CD8-positive, alpha-beta memory T cell (primary cell): Measurements from ENCODE around the gene GRID2. TPM values are rescaled to one million over a fixed set of nuclear protein-coding genes. Genes with fewer than 3 reads are reported as not detected.
"Not testable (repeated sequence)": the region's sequence is repeated elsewhere in the genome, so short reads cannot be mapped to it uniquely, and the experiment has no call there.

Source experiments
- CTCF ChIA-PET: fragments of 350-600 bp; sonication (Branson Sonifier 250); formaldehyde crosslinking; loops from one replicate; lab custom pipeline; 2021; ENCODE audit warnings: antibody characterized with exemption; lab: Charles Lee
- POLR2A ChIA-PET: fragments of 350-600 bp; sonication (Branson Sonifier 250); formaldehyde crosslinking; loops from one replicate; lab custom pipeline; 2021; ENCODE audit warnings: antibody characterized with exemption; lab: Charles Lee
- DNase-seq, 5 donors: peaks; one replicate each; pipeline versions ENCODE4 v3.0.0 to v3.0.0-alpha.2; 2020 to 2022; ENCODE audit warnings: mixed read lengths in 1 of 5
- H3K27ac ChIP-seq: one replicate; pipeline ENCODE4 v1.7.0; 2013; ENCODE audit warnings: low read depth, mild to moderate bottlenecking, low read length, moderate library complexity
- H3K27me3 ChIP-seq: 2 replicates; pipeline ENCODE4 v1.7.0; 2013; ENCODE audit warnings: low read length, mild to moderate bottlenecking; ENCODE audit not compliant: insufficient read depth, poor library complexity, severe bottlenecking
- H3K36me3 ChIP-seq: 2 replicates; pipeline ENCODE4 v1.7.0; 2013; ENCODE audit warnings: mild to moderate bottlenecking, low read length, moderate library complexity; ENCODE audit not compliant: insufficient read depth
- H3K4me1 ChIP-seq: 2 replicates; pipeline ENCODE4 v1.7.0; 2013; ENCODE audit warnings: mild to moderate bottlenecking, low read length, moderate library complexity; ENCODE audit not compliant: insufficient read depth
- H3K4me3 ChIP-seq: 2 replicates; pipeline ENCODE4 v1.7.0; 2013; ENCODE audit warnings: mild to moderate bottlenecking, low read length
- H3K9me3 ChIP-seq: 2 replicates; pipeline ENCODE4 v1.7.0; 2013; ENCODE audit warnings: mild to moderate bottlenecking, low read length
- H3K27ac Mint-ChIP-seq, 8 donors: one replicate each; pipeline ENCODE4 v1.8.0; 2020 to 2021; ENCODE audit warnings: mixed read lengths in 8 of 8, mild to moderate bottlenecking in 6 of 8, inconsistent platforms in 3 of 8, moderate library complexity in 3 of 8
- H3K27me3 Mint-ChIP-seq, 2 donors: one replicate each; pipeline ENCODE4 v1.8.0; 2020 to 2021; ENCODE audit warnings: mixed read lengths in 2 of 2, mild to moderate bottlenecking in 1 of 2, moderate library complexity in 1 of 2
- H3K36me3 Mint-ChIP-seq, 3 donors: one replicate each; pipeline ENCODE4 v1.8.0; 2020 to 2021; ENCODE audit warnings: mixed read lengths in 3 of 3, inconsistent platforms in 1 of 3, mild to moderate bottlenecking in 1 of 3
- H3K4me1 Mint-ChIP-seq, 3 donors: one replicate each; pipeline ENCODE4 v1.8.0; 2020 to 2021; ENCODE audit warnings: mixed read lengths in 3 of 3, inconsistent platforms in 1 of 3, mild to moderate bottlenecking in 1 of 3
- H3K4me3 Mint-ChIP-seq, 7 donors: one replicate each; pipeline ENCODE4 v1.8.0; 2020 to 2021; ENCODE audit warnings: mixed read lengths in 7 of 7, mild to moderate bottlenecking in 6 of 7, moderate library complexity in 4 of 7, inconsistent platforms in 2 of 7
- H3K9me3 Mint-ChIP-seq, 5 donors: one replicate each; pipeline ENCODE4 v1.8.0; 2020 to 2022; ENCODE audit warnings: mixed read lengths in 5 of 5, mild to moderate bottlenecking in 3 of 5, moderate library complexity in 2 of 5, inconsistent platforms in 1 of 5
- polyA plus RNA-seq: library from polyadenylated mRNA; unstranded; fragments of 300-500 nt; fragmentation: Illumina TruSeq; gene quantifications from one replicate; pipeline ENCODE4 v1.2.3, GENCODE V29; 2021
- total RNA-seq, 2 experiments: library from RNA; stranded (reverse); gene quantifications; one replicate each; pipeline ENCODE4 v1.2.3, GENCODE V29; 2021

Gene GRID2
- total and polyA plus RNA-seq, 3 experiments from 2014 or later = not detected

DNA sequence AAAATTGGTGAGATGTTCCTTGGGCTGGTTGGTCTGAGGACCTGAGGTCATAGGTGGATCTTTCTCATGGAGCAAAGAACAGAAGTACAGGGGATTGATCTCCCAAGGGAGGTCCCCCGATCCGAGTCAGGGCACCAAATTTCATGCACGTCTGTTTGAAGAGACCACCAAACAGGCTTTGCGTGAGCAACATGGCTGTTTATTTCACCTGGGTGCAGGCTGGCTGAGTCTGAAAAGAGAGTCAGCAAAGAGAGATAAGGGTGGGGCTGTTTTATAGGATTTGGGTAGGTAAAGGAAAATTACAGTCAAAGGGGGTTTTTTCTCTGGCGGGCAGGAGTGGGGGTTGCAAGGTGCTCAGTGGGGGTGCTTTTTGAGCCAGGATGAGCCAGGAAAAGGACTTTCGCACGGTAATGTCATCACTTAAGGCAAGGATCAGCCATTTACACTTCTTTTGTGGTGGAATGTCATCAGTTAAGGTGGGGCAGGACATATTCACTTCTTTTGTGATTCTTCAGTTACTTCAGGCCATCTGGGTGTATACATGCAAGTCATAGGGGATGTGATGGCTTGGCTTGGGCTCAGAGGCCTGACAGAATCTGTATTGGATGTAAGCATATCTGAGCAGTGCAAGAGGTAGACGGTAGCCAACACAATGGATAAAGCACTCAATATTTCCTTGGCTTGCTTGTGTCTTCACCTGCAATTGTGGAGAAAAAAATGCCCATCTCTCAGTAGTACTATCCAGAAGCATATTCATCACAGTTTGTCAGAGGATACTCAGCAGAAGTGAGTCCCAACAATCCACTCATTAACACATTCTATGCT, 26.5 kb upstream of the GRID2 start:
- not testable (repeated sequence) for H3K27me3 ChIP-seq

DNA sequence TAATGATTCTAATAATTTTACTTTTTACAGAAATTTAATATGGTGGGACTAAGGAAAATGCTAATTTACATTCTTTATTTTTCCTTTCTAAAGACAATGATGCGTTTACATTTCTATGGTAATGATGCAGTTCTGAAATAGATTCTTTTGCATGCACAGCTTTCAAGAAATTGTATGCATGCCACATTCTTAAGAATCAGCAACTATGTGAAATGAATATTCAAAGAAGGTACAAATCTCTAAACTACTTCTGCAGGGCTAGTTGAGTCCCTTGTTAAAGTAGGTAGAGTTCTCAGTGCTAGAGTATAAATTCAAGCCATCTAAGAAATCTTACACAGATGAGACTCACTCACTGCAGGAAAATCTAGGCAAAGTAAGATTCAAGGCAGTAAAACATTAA, 24.5 kb upstream of the GRID2 start:
- H3K4me3 ChIP-seq = no peak overlapping the region
- H3K27ac ChIP-seq = no peak overlapping the region
- no peaks in the 10 kb centered on the region for H3K9me3 ChIP-seq
- Mint-ChIP-seq H3K4me1 (no peaks in the 10 kb centered on the region), H3K27ac (no peak overlapping the region), H3K36me3 (no peaks in the 10 kb centered on the region), H3K4me3 (no peak overlapping the region), H3K27me3 (no peaks in the 10 kb centered on the region), H3K9me3 (peaks cover 0 to 12% (median 3%) of the 10 kb centered on the region in 5 donors)
- DNase-seq = no peak
- CTCF ChIA-PET = no interaction called here
- H3K36me3 ChIP-seq = no peaks in the 10 kb centered on the region
- H3K27me3 ChIP-seq = no peaks in the 10 kb centered on the region
- POLR2A ChIA-PET = no interaction called here
- no peaks in the 10 kb centered on the region for H3K4me1 ChIP-seq

More for the DNA sequence above, 26.5 kb upstream of the GRID2 start:
- H3K27me3 Mint-ChIP-seq, H3K27ac Mint-ChIP-seq, H3K4me3 ChIP-seq, POLR2A ChIA-PET, H3K36me3 ChIP-seq, H3K4me3 Mint-ChIP-seq, H3K4me1 ChIP-seq, H3K27ac ChIP-seq, DNase-seq, H3K4me1 Mint-ChIP-seq, CTCF ChIA-PET, H3K36me3 Mint-ChIP-seq, H3K9me3 Mint-ChIP-seq, H3K9me3 ChIP-seq: not testable (repeated sequence)

DNA sequence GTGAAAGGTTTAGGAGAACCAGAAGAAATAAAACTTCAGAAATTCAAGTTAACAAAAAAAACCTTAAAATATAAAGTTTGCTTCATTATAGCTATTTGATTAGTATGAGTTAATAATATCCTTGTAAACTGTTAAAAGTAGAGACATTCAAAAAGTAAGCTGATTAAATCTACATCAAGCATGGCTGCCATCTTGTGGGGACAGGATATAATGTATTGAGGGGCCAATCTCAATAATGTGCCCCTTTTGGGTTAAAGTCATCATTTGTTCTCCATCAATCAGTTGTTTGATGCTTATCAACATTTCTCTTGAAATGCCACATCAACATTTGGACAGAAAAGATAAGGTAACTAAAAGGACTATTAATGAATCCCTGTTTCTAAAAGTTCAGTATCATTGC, 4.6 kb upstream of the GRID2 start:
- no peaks in the 10 kb centered on the region for H3K27me3 ChIP-seq
- H3K4me1 ChIP-seq = no peaks in the 10 kb centered on the region
- H3K4me3 ChIP-seq = no peak overlapping the region
- H3K9me3 ChIP-seq = no peaks in the 10 kb centered on the region
- Mint-ChIP-seq H3K4me3 (no peak overlapping the region), H3K27me3 (peaks cover 0 to 2% of the 10 kb centered on the region in 2 donors), H3K36me3 (no peaks in the 10 kb centered on the region), H3K4me1 (no peaks in the 10 kb centered on the region), H3K27ac (no peak overlapping the region), H3K9me3 (peaks cover 0 to 10% (median 2%) of the 10 kb centered on the region in 5 donors)
- CTCF ChIA-PET = no interaction called here
- H3K27ac ChIP-seq = no peak overlapping the region
- POLR2A ChIA-PET = no interaction called here
- no peaks in the 10 kb centered on the region for H3K36me3 ChIP-seq
- DNase-seq = no peak

DNA sequence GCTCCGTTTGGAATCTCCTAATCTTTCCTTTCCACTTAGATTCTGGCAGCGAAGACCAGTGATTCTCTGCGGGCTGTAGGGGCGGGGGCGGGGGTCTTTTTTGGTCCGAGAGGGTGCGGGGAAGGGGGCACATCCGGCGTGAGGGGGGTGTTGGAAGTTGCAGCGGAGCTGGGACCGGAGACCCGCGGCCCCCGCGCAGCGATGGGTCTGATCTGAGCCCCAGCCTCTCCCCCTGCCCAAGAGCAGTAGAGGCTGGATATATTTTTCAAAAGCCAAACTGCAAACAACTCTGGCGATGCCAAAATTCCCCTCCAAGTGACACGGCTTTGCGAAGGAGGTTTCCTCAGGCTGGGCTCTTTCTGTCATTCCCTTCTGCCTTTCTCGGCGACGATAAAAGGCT, 355 bp downstream of the GRID2 start:
- Mint-ChIP-seq H3K27ac (no peak overlapping the region), H3K36me3 (no peaks in the 10 kb centered on the region), H3K27me3 (peaks cover 9 to 21% of the 10 kb centered on the region in 2 donors), H3K4me3 (no peak overlapping the region), H3K4me1 (no peaks in the 10 kb centered on the region), H3K9me3 (peaks cover 0 to 13% (median 5%) of the 10 kb centered on the region in 5 donors)
- H3K9me3 ChIP-seq = no peaks in the 10 kb centered on the region
- ChIA-PET POLR2A (no interaction called here), CTCF (no interaction called here)
- H3K4me1 ChIP-seq = no peaks in the 10 kb centered on the region
- H3K4me3 ChIP-seq = no peak overlapping the region
- H3K27me3 ChIP-seq = no peaks in the 10 kb centered on the region
- no peak for DNase-seq
- no peaks in the 10 kb centered on the region for H3K36me3 ChIP-seq
- H3K27ac ChIP-seq = no peak overlapping the region

DNA sequence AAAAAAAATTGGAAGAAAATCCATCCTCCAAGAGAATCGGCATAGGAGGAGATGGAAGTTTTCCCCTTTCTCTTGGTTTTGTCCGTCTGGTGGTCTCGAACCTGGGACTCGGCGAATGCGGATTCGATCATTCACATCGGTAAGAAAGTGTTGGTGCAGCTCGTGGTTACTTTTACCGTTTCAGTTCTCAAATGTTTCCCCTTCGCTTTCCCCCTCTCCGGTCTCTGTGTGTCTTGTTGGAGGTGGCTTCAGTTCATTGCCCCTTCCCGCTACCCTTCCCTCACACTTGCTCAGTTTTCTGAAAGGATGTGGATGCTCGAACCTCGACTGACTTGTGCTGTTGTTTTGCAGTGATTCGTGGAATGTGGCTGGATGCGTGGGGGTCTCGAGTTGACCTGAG, 840 bp downstream of the GRID2 start:
- Histone ChIP-seq H3K36me3 (no peaks in the 10 kb centered on the region), H3K4me1 (no peaks in the 10 kb centered on the region), H3K9me3 (no peaks in the 10 kb centered on the region), H3K27me3 (no peaks in the 10 kb centered on the region), H3K27ac (no peak overlapping the region), H3K4me3 (no peak overlapping the region)
- DNase-seq = no peak
- Mint-ChIP-seq H3K4me3 (no peak overlapping the region), H3K36me3 (no peaks in the 10 kb centered on the region), H3K27ac (no peak overlapping the region), H3K4me1 (no peaks in the 10 kb centered on the region), H3K9me3 (peaks cover 0 to 13% (median 5%) of the 10 kb centered on the region in 5 donors), H3K27me3 (peaks cover 9 to 21% of the 10 kb centered on the region in 2 donors)
- POLR2A ChIA-PET = no interaction called here
- CTCF ChIA-PET = no interaction called here

DNA sequence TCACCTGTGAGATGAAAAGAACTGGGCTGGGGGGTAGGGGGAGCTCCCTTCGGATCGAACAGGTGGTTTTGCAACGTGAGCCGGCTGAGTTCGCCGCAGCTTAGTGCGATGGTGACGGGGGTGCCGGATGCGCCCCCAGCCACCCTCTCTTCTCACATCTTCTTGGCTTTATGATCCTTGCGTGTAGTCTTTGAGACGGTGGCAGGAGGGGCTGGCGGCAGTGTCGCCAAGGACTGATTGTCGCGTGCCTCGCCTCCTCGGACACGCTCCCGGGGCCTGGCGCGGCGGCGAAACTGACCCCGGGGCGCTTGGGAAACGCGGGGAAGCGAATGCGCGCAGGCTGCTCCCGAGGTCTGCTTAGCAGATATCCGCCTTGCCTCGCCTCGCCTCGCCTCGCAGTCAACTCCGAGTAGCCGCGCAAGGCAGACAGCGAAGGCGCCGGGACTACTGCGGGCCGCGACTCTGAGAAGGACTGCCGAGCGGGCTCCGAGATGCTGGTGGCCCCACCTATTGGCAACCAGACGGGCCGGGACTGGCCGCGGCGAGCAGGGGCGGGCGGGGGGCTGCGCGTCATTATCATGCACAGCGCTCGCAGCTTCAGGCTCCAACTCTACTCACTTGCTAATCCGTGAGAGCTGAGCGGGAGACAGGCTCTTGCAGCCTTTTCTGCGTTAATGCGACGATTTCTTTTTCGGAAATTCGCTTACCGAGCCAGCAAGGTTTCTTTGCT, 1.5 kb downstream of the GRID2 start:
- Mint-ChIP-seq H3K27me3 (peaks cover 9 to 21% of the 10 kb centered on the region in 2 donors), H3K4me1 (no peaks in the 10 kb centered on the region), H3K27ac (no peak overlapping the region), H3K36me3 (no peaks in the 10 kb centered on the region), H3K9me3 (peaks cover 0 to 13% (median 5%) of the 10 kb centered on the region in 5 donors), H3K4me3 (no peak overlapping the region)
- H3K36me3 ChIP-seq = no peaks in the 10 kb centered on the region
- CTCF ChIA-PET = no interaction called here
- H3K9me3 ChIP-seq = no peaks in the 10 kb centered on the region
- no peak overlapping the region for H3K27ac ChIP-seq
- no peak overlapping the region for H3K4me3 ChIP-seq
- DNase-seq = no peak
- H3K27me3 ChIP-seq = no peaks in the 10 kb centered on the region
- POLR2A ChIA-PET = no interaction called here
- H3K4me1 ChIP-seq = no peaks in the 10 kb centered on the region

DNA sequence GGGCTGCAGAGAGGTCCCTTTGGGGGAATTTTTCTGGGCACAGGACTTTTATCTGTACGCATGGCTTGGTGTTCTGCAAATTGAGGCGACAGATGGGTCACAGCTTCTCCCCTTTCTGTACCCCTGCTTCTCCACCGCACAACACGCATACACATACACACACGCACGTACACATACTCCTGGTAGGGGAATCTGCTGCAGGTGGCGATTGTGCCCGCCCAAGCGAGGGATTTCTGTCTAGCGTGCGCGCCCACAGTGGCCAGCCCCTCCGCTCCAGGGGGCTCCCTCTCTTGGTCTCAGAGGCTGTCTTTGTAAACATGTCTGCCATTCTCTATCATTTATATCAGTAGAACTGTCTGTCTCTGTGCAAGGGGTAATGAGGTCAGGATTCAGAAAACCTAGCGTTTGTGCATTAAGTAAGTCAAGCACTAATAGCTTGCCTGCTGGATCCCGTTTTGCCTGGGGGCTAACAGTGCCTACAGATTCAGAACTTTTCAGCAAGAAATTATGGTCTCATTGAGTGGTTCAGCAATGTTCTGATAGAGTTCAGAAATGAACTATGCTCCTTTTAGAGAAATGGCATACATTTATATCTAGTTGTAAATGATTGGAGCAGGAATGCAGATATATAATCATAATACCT, 2.2 kb downstream of the GRID2 start:
- CTCF ChIA-PET = no interaction called here
- H3K36me3 ChIP-seq = no peaks in the 10 kb centered on the region
- no peak overlapping the region for H3K4me3 ChIP-seq
- no peak for DNase-seq
- no peaks in the 10 kb centered on the region for H3K27me3 ChIP-seq
- H3K36me3 Mint-ChIP-seq = no peaks in the 10 kb centered on the region
- POLR2A ChIA-PET = no interaction called here
- H3K4me3 Mint-ChIP-seq = no peak overlapping the region
- no peak overlapping the region for H3K27ac Mint-ChIP-seq
- H3K4me1 ChIP-seq = no peaks in the 10 kb centered on the region
- H3K27me3 Mint-ChIP-seq = peaks cover 9 to 21% of the 10 kb centered on the region in 2 donors
- no peak overlapping the region for H3K27ac ChIP-seq
- no peaks in the 10 kb centered on the region for H3K9me3 ChIP-seq
- no peaks in the 10 kb centered on the region for H3K4me1 Mint-ChIP-seq
- peaks cover 0 to 13% (median 5%) of the 10 kb centered on the region in 5 donors for H3K9me3 Mint-ChIP-seq

DNA sequence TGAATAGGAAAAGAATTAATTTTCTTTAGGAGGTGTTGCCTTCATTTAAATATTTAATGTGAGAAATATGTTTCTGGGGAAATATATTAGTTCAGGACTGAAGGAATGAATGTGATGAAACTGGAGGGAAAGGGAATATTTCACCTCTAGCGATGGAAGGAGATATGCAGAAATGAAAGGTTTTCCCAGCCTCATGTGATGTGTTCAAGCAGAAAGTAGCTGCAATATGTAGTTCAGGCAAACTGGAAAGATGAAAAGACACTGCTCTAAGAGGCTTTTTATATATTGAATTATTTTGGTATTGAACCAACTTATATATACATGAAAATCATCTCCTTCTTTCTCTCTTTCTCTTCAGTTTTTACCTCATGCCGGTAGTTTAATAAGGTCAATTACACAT, 3.4 kb downstream of the GRID2 start:
- H3K27me3 Mint-ChIP-seq = peaks cover 9 to 21% of the 10 kb centered on the region in 2 donors
- no peaks in the 10 kb centered on the region for H3K4me1 ChIP-seq
- H3K27ac ChIP-seq = no peak overlapping the region
- no peaks in the 10 kb centered on the region for H3K27me3 ChIP-seq
- H3K4me1 Mint-ChIP-seq = no peaks in the 10 kb centered on the region
- no peak overlapping the region for H3K4me3 Mint-ChIP-seq
- no peaks in the 10 kb centered on the region for H3K36me3 ChIP-seq
- peaks cover 0 to 15% (median 3%) of the 10 kb centered on the region in 5 donors for H3K9me3 Mint-ChIP-seq
- ChIA-PET POLR2A (no interaction called here), CTCF (no interaction called here)
- no peak for DNase-seq
- no peaks in the 10 kb centered on the region for H3K9me3 ChIP-seq
- no peak overlapping the region for H3K4me3 ChIP-seq
- H3K36me3 Mint-ChIP-seq = no peaks in the 10 kb centered on the region
- no peak overlapping the region for H3K27ac Mint-ChIP-seq
